SK-N-SH (cell line): ENCODE measurements around the gene TRAF5.

Source experiments
- EP300 ChIP-seq, 2 experiments: IDR thresholded peaks; 2 replicates each; pipeline versions ENCODE4 v1.4.0 to v1.6.1; 2012; ENCODE audit warnings: borderline replicate concordance in 1 of 2, low read depth in 1 of 2, low read length in 1 of 2
- GABPA ChIP-seq: IDR thresholded peaks from 2 replicates; pipeline ENCODE4 v1.4.0; 2012; ENCODE audit warnings: low read depth, mild to moderate bottlenecking
- GATA2 ChIP-seq: sonication (generic); formaldehyde crosslinking; IDR thresholded peaks from 2 replicates; pipeline ENCODE4 v1.5.0; 2020; ENCODE audit warnings: mild to moderate bottlenecking, missing genetic modification reagents
- POLR2AphosphoS5 ChIP-seq: IDR thresholded peaks from 2 replicates; pipeline ENCODE4 v1.6.1; 2012; ENCODE audit warnings: low read depth, low read length
- RAD21 ChIP-seq: IDR thresholded peaks from 2 replicates; pipeline ENCODE4 v1.6.1; 2012; ENCODE audit warnings: mild to moderate bottlenecking, low read length
- REST ChIP-seq: IDR thresholded peaks from 2 replicates; pipeline ENCODE4 v1.6.1; 2012; ENCODE audit warnings: mild to moderate bottlenecking, low read depth, low read length, moderate library complexity
- USF2 ChIP-seq: fragments of 150-350 bp; IDR thresholded peaks from 2 replicates; pipeline ENCODE4 v1.6.1; 2017; ENCODE audit warnings: antibody characterized with exemption, low read length, low read depth, borderline replicate concordance
- YY1 ChIP-seq: IDR thresholded peaks from 2 replicates; pipeline ENCODE4 v1.4.0; 2012; ENCODE audit warnings: low read depth, mild to moderate bottlenecking
- TF ChIP-seq, protein P1 (sequence below): fragments of 200-600 bp; sonication (generic); IDR thresholded peaks from 2 replicates; pipeline ENCODE4 v1.6.1; 2017; ENCODE audit warnings: antibody characterized with exemption, mild to moderate bottlenecking, moderate library complexity
- TF ChIP-seq, protein P2 (sequence below): fragments of 150-350 bp; IDR thresholded peaks from 2 replicates; pipeline ENCODE4 v1.6.1; 2016; ENCODE audit warnings: mild to moderate bottlenecking, low read depth, low read length
- TF ChIP-seq, protein P3 (sequence below): IDR thresholded peaks from 2 replicates; pipeline ENCODE4 v1.4.0; 2012; ENCODE audit warnings: low read depth

- TF ChIP-seq, protein P1, sequence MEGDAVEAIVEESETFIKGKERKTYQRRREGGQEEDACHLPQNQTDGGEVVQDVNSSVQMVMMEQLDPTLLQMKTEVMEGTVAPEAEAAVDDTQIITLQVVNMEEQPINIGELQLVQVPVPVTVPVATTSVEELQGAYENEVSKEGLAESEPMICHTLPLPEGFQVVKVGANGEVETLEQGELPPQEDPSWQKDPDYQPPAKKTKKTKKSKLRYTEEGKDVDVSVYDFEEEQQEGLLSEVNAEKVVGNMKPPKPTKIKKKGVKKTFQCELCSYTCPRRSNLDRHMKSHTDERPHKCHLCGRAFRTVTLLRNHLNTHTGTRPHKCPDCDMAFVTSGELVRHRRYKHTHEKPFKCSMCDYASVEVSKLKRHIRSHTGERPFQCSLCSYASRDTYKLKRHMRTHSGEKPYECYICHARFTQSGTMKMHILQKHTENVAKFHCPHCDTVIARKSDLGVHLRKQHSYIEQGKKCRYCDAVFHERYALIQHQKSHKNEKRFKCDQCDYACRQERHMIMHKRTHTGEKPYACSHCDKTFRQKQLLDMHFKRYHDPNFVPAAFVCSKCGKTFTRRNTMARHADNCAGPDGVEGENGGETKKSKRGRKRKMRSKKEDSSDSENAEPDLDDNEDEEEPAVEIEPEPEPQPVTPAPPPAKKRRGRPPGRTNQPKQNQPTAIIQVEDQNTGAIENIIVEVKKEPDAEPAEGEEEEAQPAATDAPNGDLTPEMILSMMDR: no peak
- no peak for TF ChIP-seq REST
- TF ChIP-seq, protein P2, sequence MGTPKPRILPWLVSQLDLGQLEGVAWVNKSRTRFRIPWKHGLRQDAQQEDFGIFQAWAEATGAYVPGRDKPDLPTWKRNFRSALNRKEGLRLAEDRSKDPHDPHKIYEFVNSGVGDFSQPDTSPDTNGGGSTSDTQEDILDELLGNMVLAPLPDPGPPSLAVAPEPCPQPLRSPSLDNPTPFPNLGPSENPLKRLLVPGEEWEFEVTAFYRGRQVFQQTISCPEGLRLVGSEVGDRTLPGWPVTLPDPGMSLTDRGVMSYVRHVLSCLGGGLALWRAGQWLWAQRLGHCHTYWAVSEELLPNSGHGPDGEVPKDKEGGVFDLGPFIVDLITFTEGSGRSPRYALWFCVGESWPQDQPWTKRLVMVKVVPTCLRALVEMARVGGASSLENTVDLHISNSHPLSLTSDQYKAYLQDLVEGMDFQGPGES: no peak
- no peak for TF ChIP-seq RAD21
- TF ChIP-seq, protein P3, sequence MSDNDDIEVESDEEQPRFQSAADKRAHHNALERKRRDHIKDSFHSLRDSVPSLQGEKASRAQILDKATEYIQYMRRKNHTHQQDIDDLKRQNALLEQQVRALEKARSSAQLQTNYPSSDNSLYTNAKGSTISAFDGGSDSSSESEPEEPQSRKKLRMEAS: no peak
- TF ChIP-seq GATA2 (CRISPR knock-in tag): no peak
- TF ChIP-seq POLR2AphosphoS5: no peak
- TF ChIP-seq EP300 (IDR thresholded peaks at IDR 0.05; ENCODE audit: borderline replicate concordance in 1 of 2, low read depth in 1 of 2, low read length in 1 of 2): no peak
- TF ChIP-seq GABPA: no peak
- no peak for TF ChIP-seq YY1
- no peak for TF ChIP-seq USF2
These were observed 25.8 kb downstream of the TRAF5 start for GRCh38 chr1:211352465-211352864.
